PC-3 (cell line): ENCODE results near the gene PILRA. TPM values are rescaled to one million over a fixed set of nuclear protein-coding genes. Genes with fewer than 3 reads are reported as not detected.
"Not testable (repeated sequence)": the region's sequence is repeated elsewhere in the genome, so short reads cannot be mapped to it uniquely, and the experiment has no call there.

Experiments
- ATAC-seq: fragments of 200-7000 bp; cut with Tn5 transposase; 2 replicates; pipeline ENCODE4 v1.9.1; 2020; ENCODE audit warnings: mild to moderate bottlenecking, moderate library complexity
- BruUV-seq: library from RNA; stranded (reverse); fragments of 400-500 nt; replicated peaks from 2 replicates; lab custom pipeline; 2021; lab: Mats Ljungman, UMichigan
- CTCF ChIA-PET: fragments of 300-600 bp; sonication (Branson Sonifier 250); formaldehyde crosslinking; loops from one replicate; lab custom pipeline; 2022; ENCODE audit warnings: antibody characterized with exemption; lab: Charles Lee
- POLR2A ChIA-PET: fragments of 300-600 bp; sonication (Branson Sonifier 250); formaldehyde crosslinking; loops from one replicate; lab custom pipeline; 2022; ENCODE audit warnings: antibody characterized with exemption; ENCODE audit not compliant: unreplicated experiment; lab: Charles Lee
- DNase-seq: peaks from one replicate; pipeline ENCODE4 v3.0.0-alpha.2; 2015
- H2AFZ ChIP-seq: fragments of 300-600 bp; sonication (generic); 2 replicates; pipeline ENCODE4 v1.6.0; 2016; ENCODE audit warnings: antibody characterized with exemption, low read length
- H3F3A ChIP-seq: fragments of 300-600 bp; sonication (generic); one replicate; pipeline ENCODE4 v1.6.0; 2017; ENCODE audit warnings: antibody characterized with exemption, low read length, control low read depth, mild to moderate bottlenecking; ENCODE audit not compliant: unreplicated experiment
- H3K27ac ChIP-seq: fragments of 300-600 bp; sonication (generic); 2 replicates; pipeline ENCODE4 v1.5.1; 2016; ENCODE audit warnings: mild to moderate bottlenecking, low read length
- H3K27me3 ChIP-seq: fragments of 300-600 bp; sonication (generic); 2 replicates; pipeline ENCODE4 v1.6.1; 2016; ENCODE audit warnings: low read length, mixed read lengths
- H3K36me3 ChIP-seq: fragments of 300-600 bp; sonication (generic); 2 replicates; pipeline ENCODE4 v1.6.1; 2016; ENCODE audit warnings: low read depth, mixed run types, low read length, mixed read lengths
- H3K4me1 ChIP-seq: fragments of 300-600 bp; sonication (generic); 2 replicates; pipeline ENCODE4 v1.5.1; 2016; ENCODE audit warnings: low read length; ENCODE audit not compliant: insufficient read depth
- H3K4me2 ChIP-seq: fragments of 300-600 bp; sonication (generic); 2 replicates; pipeline ENCODE4 v1.6.0; 2016; ENCODE audit warnings: low read length
- H3K4me3 ChIP-seq: fragments of 300-600 bp; sonication (generic); 2 replicates; pipeline ENCODE4 v1.5.1; 2016; ENCODE audit warnings: mild to moderate bottlenecking, low read length, mixed read lengths
- H3K79me2 ChIP-seq: fragments of 300-600 bp; sonication (generic); 2 replicates; pipeline ENCODE4 v1.6.1; 2017; ENCODE audit warnings: low read length, mixed read lengths
- H3K9ac ChIP-seq: fragments of 300-600 bp; sonication (generic); 2 replicates; pipeline ENCODE4 v1.6.0; 2016; ENCODE audit warnings: mild to moderate bottlenecking, low read length
- H3K9me2 ChIP-seq: fragments of 300-600 bp; sonication (generic); replicated peaks from 2 replicates; pipeline ENCODE4 v1.6.1; 2016; ENCODE audit warnings: mixed run types, low read length, mixed read lengths
- H3K9me3 ChIP-seq: fragments of 300-600 bp; sonication (generic); 2 replicates; pipeline ENCODE4 v1.6.1; 2016; ENCODE audit warnings: low read length, mixed read lengths
- H4K20me1 ChIP-seq: fragments of 300-600 bp; sonication (generic); 2 replicates; pipeline ENCODE4 v1.6.1; 2016; ENCODE audit warnings: low read length, mixed read lengths
- CTCF ChIP-seq: fragments of 300-600 bp; sonication (generic); conservative IDR thresholded peaks from 2 replicates; pipeline ENCODE4 v1.5.1; 2017; ENCODE audit warnings: antibody characterized with exemption, low read depth, mild to moderate bottlenecking, low read length
- EZH2 ChIP-seq: fragments of 300-600 bp; sonication (generic); IDR thresholded peaks from one replicate; pipeline ENCODE4 v1.6.1; 2017; ENCODE audit warnings: antibody characterized with exemption, mild to moderate bottlenecking, low read length; ENCODE audit not compliant: unreplicated experiment
- EZH2phosphoT487 ChIP-seq: fragments of 300-600 bp; sonication (generic); IDR thresholded peaks from 2 replicates; pipeline ENCODE4 v1.6.1; 2018; ENCODE audit warnings: mild to moderate bottlenecking, antibody characterized with exemption, low read length, borderline replicate concordance
- intact Hi-C: fragments of 100-400 bp; cut with micrococcal nuclease; formaldehyde crosslinking; loops from 2 replicates; pipeline ENCODE4 v1.9.0; 2023
- total RNA-seq: library from RNA; depleted of rRNA; stranded (reverse); fragments of >200 nt; gene quantifications from 2 replicates; pipeline ENCODE4 v1.2.3, GENCODE V29; 2014

Gene PILRA
- total RNA-seq, 1 experiment from 2014 or later: 1.9 TPM

GRCh38 chr7:100344560-100345287 is 28.6 kb upstream of the PILRA start:
- H3K36me3 ChIP-seq: peaks cover 41% of the 10 kb centered on the region
- H2AFZ ChIP-seq, H3K9me2 ChIP-seq, H3K4me2 ChIP-seq, H3K4me1 ChIP-seq, H3K27me3 ChIP-seq, H3K4me3 ChIP-seq, H3K9me3 ChIP-seq, H3K9ac ChIP-seq, POLR2A ChIA-PET, H3K27ac ChIP-seq, H3F3A ChIP-seq, BruUV-seq: not testable (repeated sequence)
- peaks cover 16% of the 10 kb centered on the region for H3K79me2 ChIP-seq
- peaks cover 12% of the 10 kb centered on the region; the same call in 1 of the 2 replicates for H4K20me1 ChIP-seq
- intact Hi-C loops: loop anchor here (5.0 to 10.0 kb wide), 2 partner anchors 70 to 212 kb away; no protein-coding TSS in a partner anchor
- peak; percentile 63 for TF ChIP-seq CTCF
- ATAC-seq (peak; percentile 82), DNase-seq (peak; percentile 30)
- CTCF ChIA-PET: interaction anchor here (0.6 kb wide), 1 partner anchor 84 kb away, joined by 3 read pairs; the partner anchor contains the start of gene ZCWPW1

DNA sequence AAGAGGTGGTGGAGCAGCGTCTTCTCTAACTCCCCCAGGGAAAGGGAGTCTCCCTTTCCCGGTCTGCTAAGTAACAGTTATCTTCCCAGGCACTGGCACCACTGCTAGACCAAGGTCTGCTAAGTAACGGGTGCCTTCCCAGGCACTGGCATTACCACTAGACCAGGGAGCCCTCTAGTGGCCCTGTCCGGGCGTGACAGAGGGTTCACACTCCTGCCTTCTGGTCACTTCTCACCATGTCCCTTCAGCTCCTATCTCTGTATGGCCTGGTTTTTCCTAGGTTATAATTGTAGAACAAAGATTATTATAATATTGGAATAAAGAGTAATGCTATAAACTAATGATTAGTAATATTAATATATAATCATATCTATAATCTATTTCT is 28.0 kb upstream of the PILRA start:
- H3K9ac ChIP-seq, H3K27me3 ChIP-seq, CTCF ChIA-PET, POLR2A ChIA-PET, H3F3A ChIP-seq, H3K9me3 ChIP-seq, H3K9me2 ChIP-seq, H3K4me1 ChIP-seq, H3K4me2 ChIP-seq, BruUV-seq, H3K27ac ChIP-seq, H2AFZ ChIP-seq, H3K4me3 ChIP-seq: not testable (repeated sequence)
- intact Hi-C loops: loop anchor here (10.0 kb wide), 1 partner anchor 70 kb away; no protein-coding TSS in a partner anchor
- ATAC-seq (peak; percentile 47), DNase-seq (peak; percentile 49)
- peaks cover 43% of the 10 kb centered on the region for H3K36me3 ChIP-seq
- peaks cover 12% of the 10 kb centered on the region; the same call in 1 of the 2 replicates for H4K20me1 ChIP-seq
- peaks cover 16% of the 10 kb centered on the region for H3K79me2 ChIP-seq

DNA sequence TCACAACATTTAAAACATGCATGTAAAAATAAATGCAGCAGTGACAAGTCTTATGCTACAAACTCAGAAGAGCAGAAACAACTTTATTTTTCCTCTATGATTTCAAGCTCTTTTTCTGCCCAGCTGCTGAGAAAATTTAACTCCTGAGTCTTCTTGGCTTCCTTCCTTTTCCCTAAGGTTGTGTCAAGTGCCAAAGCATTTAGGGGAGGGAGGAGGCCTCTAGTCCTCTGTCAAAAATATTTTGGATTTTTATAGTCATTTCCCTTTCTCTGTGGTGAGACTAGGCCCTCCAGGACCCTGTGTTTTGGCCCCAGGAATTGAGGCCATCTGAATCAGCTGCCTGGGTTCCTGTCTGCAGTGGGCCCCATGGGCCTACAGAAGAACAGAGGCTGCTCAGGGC is 26.4 kb upstream of the PILRA start:
- CTCF ChIA-PET: no interaction called here
- ATAC-seq: no peak
- intact Hi-C loops: loop anchor here (10.0 kb wide), 1 partner anchor 72 kb away; no protein-coding TSS in a partner anchor
- no peak overlapping the region for H3K9ac ChIP-seq
- peaks cover 51% of the 10 kb centered on the region for H3K36me3 ChIP-seq
- H3K4me2 ChIP-seq: no peak overlapping the region
- H3K4me3 ChIP-seq: no peak overlapping the region
- no peak overlapping the region for H2AFZ ChIP-seq
- DNase-seq: no peak
- no peaks in the 10 kb centered on the region for H3K9me2 ChIP-seq
- no peaks in the 10 kb centered on the region for H3F3A ChIP-seq
- POLR2A ChIA-PET: no interaction called here
- peaks cover 13% of the 10 kb centered on the region for H3K79me2 ChIP-seq
- no TSS peak for BruUV-seq
- no peaks in the 10 kb centered on the region for H3K27me3 ChIP-seq
- TF ChIP-seq CTCF (no peak), EZH2phosphoT487 (no peak), EZH2 (no peak)
- H3K4me1 ChIP-seq: peaks cover 3% of the 10 kb centered on the region; the same call in 1 of the 2 replicates
- peaks cover 11% of the 10 kb centered on the region; the same call in 1 of the 2 replicates for H4K20me1 ChIP-seq
- H3K27ac ChIP-seq: no peak overlapping the region
- no peaks in the 10 kb centered on the region for H3K9me3 ChIP-seq
